Astrocyte (in vitro differentiated cells and primary cell): Measurements from ENCODE around the gene CMTM4.
"Not testable (repeated sequence)": the region's sequence is repeated elsewhere in the genome, so short reads cannot be mapped to it uniquely, and the experiment has no call there.

ENCODE experiments used
- CTCF ChIP-seq: IDR thresholded peaks from 2 replicates; pipeline ENCODE4 v1.5.1; 2011; ENCODE audit warnings: low read depth, mild to moderate bottlenecking, inconsistent platforms, low read length, moderate library complexity; ENCODE audit not compliant: insufficient read depth
- EZH2 ChIP-seq: IDR thresholded peaks from 2 replicates; pipeline ENCODE4 v1.6.1; 2012; ENCODE audit warnings: mild to moderate bottlenecking, low read length, inconsistent platforms; ENCODE audit not compliant: insufficient read depth

- TF ChIP-seq CTCF, EZH2: not testable (repeated sequence)
These were observed 84.6 kb downstream of the CMTM4 start for GRCh38 chr16:66611911-66612310.
